ENCODE results near the gene SSMEM1.
"Not testable (repeated sequence)": the region's sequence is repeated elsewhere in the genome, so short reads cannot be mapped to it uniquely, and the experiment has no call there.

The SSMEM1 gene

DNA sequence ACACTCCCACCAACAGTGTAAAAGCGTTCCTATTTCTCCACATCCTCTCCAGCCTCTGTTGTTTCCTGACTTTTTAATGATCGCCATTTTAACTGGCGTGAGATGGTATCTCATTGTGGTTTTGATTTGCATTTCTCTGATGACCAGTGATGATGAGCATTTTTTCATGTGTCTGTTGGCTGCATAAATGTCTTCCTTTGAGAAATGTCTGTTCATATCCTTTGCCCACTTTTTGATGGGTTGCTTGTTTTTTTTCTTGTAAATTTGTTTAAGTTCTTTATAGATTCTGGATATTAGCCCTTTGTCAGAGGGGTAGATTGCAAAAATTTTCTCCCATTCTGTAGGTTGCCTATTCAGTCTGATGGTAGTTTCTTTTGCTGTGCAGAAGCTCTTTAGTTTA, 42.0 kb downstream of the SSMEM1 start:
- H3K9me3 ChIP-seq (ENCODE audit: insufficient read depth, low read length) = not testable (repeated sequence)

DNA sequence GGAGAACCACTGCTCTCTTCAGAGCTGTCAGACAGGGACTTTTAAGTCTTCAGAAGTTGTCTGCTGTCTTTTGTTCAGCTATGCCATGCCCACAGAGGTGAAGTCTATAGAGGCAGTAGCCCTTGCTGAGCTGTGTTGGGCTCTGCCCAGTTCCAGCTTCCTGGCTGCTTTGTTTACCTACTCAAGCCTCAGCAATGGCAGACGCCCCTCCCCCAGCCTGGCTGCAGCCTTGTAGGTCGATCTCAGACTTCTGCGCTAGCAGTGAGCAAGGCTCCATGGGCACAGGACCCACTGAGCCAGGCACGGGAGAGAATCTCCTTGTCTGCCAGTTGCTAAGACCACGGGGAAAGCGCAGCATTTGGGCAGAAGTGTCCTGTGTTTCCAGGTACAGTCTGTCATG, 46.9 kb downstream of the SSMEM1 start:
- Histone ChIP-seq H3K27ac (ENCODE audit: low read length) (no peak overlapping the region), H3K4me1 (ENCODE audit: low read length) (no peaks in the 10 kb centered on the region), H3K36me3 (replicated peaks; ENCODE audit: low read depth, low read length) (no peaks in the 10 kb centered on the region), H4K20me1 (ENCODE audit: insufficient read depth, low read length) (no peaks in the 10 kb centered on the region), H3K79me2 (ENCODE audit: low read length) (no peaks in the 10 kb centered on the region), H3K4me3 (ENCODE audit: low read length) (no peak overlapping the region), H2AFZ (ENCODE audit: low read depth, low read length) (no peak overlapping the region), H3K4me2 (ENCODE audit: low read length) (no peak overlapping the region), H3K9me3 (ENCODE audit: insufficient read depth, low read length) (no peaks in the 10 kb centered on the region), H3K27me3 (ENCODE audit: low read depth, low read length) (no peaks in the 10 kb centered on the region), H3K9ac (ENCODE audit: low read length) (no peak overlapping the region)
- TF ChIP-seq EZH2phosphoT487 (IDR thresholded peaks at IDR 0.05; ENCODE audit: low read depth) = no peak
- TF ChIP-seq, protein P1, sequence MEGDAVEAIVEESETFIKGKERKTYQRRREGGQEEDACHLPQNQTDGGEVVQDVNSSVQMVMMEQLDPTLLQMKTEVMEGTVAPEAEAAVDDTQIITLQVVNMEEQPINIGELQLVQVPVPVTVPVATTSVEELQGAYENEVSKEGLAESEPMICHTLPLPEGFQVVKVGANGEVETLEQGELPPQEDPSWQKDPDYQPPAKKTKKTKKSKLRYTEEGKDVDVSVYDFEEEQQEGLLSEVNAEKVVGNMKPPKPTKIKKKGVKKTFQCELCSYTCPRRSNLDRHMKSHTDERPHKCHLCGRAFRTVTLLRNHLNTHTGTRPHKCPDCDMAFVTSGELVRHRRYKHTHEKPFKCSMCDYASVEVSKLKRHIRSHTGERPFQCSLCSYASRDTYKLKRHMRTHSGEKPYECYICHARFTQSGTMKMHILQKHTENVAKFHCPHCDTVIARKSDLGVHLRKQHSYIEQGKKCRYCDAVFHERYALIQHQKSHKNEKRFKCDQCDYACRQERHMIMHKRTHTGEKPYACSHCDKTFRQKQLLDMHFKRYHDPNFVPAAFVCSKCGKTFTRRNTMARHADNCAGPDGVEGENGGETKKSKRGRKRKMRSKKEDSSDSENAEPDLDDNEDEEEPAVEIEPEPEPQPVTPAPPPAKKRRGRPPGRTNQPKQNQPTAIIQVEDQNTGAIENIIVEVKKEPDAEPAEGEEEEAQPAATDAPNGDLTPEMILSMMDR (IDR thresholded peaks at IDR 0.05; ENCODE audit: low read depth, low read length) = no peak

More for the DNA sequence above, 42.0 kb downstream of the SSMEM1 start:
- H4K20me1 ChIP-seq (ENCODE audit: insufficient read depth, low read length); H3K27me3 ChIP-seq (ENCODE audit: low read depth, low read length); H3K27ac ChIP-seq (ENCODE audit: low read length); H2AFZ ChIP-seq (ENCODE audit: low read depth, low read length); H3K36me3 ChIP-seq (replicated peaks; ENCODE audit: low read depth, low read length); H3K4me3 ChIP-seq (ENCODE audit: low read length); H3K4me2 ChIP-seq (ENCODE audit: low read length); H3K9ac ChIP-seq (ENCODE audit: low read length); H3K4me1 ChIP-seq (ENCODE audit: low read length); H3K79me2 ChIP-seq (ENCODE audit: low read length): not testable (repeated sequence)

DNA sequence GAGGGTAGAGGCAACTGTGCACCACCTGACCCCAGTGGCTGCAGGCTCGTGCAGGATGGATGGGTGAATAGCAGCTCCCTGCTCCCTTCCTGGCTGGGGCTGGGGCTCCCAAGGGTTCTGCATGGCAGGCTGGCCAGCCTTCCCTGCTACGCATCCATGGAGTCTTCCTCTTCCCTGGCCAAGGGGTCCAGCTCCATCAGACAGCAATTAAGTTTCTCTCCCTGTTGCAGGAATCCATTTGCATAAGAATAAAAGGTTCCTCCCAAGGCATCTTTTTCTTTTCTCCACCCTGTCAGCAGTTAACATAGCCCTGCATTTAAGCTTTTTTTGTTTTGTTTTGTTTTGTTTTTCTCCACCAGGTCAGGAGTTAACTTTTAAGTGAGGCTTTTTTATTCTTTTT, 49.0 kb downstream of the SSMEM1 start:
- no peak overlapping the region for H3K27ac ChIP-seq (ENCODE audit: low read length)
- no peak for TF ChIP-seq EZH2phosphoT487 (IDR thresholded peaks at IDR 0.05; ENCODE audit: low read depth)
- TF ChIP-seq, protein P1 (IDR thresholded peaks at IDR 0.05; ENCODE audit: low read depth, low read length) = no peak
- H3K27me3 ChIP-seq (ENCODE audit: low read depth, low read length) = no peaks in the 10 kb centered on the region
- no peak overlapping the region for H3K4me3 ChIP-seq (ENCODE audit: low read length)
- H3K9ac ChIP-seq (ENCODE audit: low read length) = no peak overlapping the region
- H2AFZ ChIP-seq (ENCODE audit: low read depth, low read length) = no peak overlapping the region
- H3K9me3 ChIP-seq (ENCODE audit: insufficient read depth, low read length) = no peaks in the 10 kb centered on the region
- H3K36me3 ChIP-seq (replicated peaks; ENCODE audit: low read depth, low read length) = no peaks in the 10 kb centered on the region
- H4K20me1 ChIP-seq (ENCODE audit: insufficient read depth, low read length) = no peaks in the 10 kb centered on the region
- H3K79me2 ChIP-seq (ENCODE audit: low read length) = no peaks in the 10 kb centered on the region
- no peak overlapping the region for H3K4me2 ChIP-seq (ENCODE audit: low read length)
- no peaks in the 10 kb centered on the region for H3K4me1 ChIP-seq (ENCODE audit: low read length)

DNA sequence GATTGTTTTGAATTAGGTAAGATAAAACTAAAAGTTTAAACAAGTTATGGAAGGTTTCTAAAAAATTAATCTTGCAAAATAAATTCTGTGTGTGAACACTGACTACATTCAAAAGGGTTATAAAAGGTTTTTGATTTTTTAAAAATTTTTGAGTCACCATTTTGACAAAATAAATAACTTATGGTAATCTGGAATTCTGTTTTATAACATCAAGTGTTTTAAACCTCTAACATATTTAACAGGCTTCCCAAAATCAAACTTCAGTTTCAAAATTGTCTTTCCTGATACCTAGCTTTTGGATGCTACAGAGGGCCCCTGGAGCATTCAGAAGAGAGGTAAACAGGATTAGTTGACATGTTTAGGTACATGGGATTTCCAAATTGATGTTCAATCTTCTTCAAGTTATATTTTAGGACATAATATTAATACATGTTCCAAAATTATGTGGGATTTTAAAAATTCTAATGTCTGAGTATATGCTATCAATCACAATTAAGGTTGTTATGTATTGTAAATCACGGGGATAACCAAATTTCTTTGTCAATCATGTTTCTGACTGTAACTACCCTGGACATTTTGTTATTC, 50.9 kb downstream of the SSMEM1 start:
- Histone ChIP-seq H3K4me3 (ENCODE audit: low read length) (no peak overlapping the region), H2AFZ (ENCODE audit: low read depth, low read length) (no peak overlapping the region), H3K27me3 (ENCODE audit: low read depth, low read length) (no peaks in the 10 kb centered on the region), H3K9ac (ENCODE audit: low read length) (no peak overlapping the region), H4K20me1 (ENCODE audit: insufficient read depth, low read length) (no peaks in the 10 kb centered on the region), H3K27ac (ENCODE audit: low read length) (no peak overlapping the region), H3K4me1 (ENCODE audit: low read length) (no peaks in the 10 kb centered on the region), H3K9me3 (ENCODE audit: insufficient read depth, low read length) (no peaks in the 10 kb centered on the region), H3K4me2 (ENCODE audit: low read length) (no peak overlapping the region), H3K79me2 (ENCODE audit: low read length) (no peaks in the 10 kb centered on the region), H3K36me3 (replicated peaks; ENCODE audit: low read depth, low read length) (no peaks in the 10 kb centered on the region)
- no peak for TF ChIP-seq EZH2phosphoT487 (IDR thresholded peaks at IDR 0.05; ENCODE audit: low read depth)
- TF ChIP-seq, protein P1 (IDR thresholded peaks at IDR 0.05; ENCODE audit: low read depth, low read length) = no peak
